Spleen (tissue), 7 donors: ENCODE measurements around the gene DNAJC17.

Source experiments
- CTCF ChIP-seq, 11 experiments: fragments of 200-600 bp in 7 of 11; fragments of 450-650 bp in 4 of 11; sonication (generic) in 4 of 11; IDR thresholded peaks in 8 of 11; conservative IDR thresholded peaks in 3 of 11; 1 replicate in 7 of 11; 2 replicates in 4 of 11; pipeline versions ENCODE4 v1.4.0 to v1.8.0; 2016 to 2021; ENCODE audit warnings: antibody characterized with exemption in 11 of 11, inconsistent platforms in 4 of 11, mild to moderate bottlenecking in 1 of 11
- POLR2A ChIP-seq, 3 donors: fragments of 450-650 bp; IDR thresholded peaks; one replicate each; pipeline ENCODE4 v1.5.1; 2017; ENCODE audit warnings: antibody characterized with exemption in 3 of 3, mild to moderate bottlenecking in 1 of 3
- POLR2AphosphoS5 ChIP-seq, 3 donors: sonication (generic); formaldehyde crosslinking; IDR thresholded peaks; one replicate each; pipeline ENCODE4 v1.5.1; 2017; ENCODE audit warnings: antibody characterized with exemption in 3 of 3
- donor health status: DM: no; HTN: no; CAD: no; lungs with moderate emphysema.
- donor health status: DM: no; HTN: no; CAD: no.
- donor health status: DM: no; HTN: no; CAD: no.

GRCh38 chr15:40766906-40767837 lies 40.1 kb downstream of the DNAJC17 start:
- TF ChIP-seq POLR2AphosphoS5 (IDR thresholded peaks at IDR 0.05), result peak in 1 of 3 donors; percentile 46
- TF ChIP-seq CTCF (IDR thresholded peaks at IDR 0.05 in 8 of 11, conservative IDR thresholded peaks at IDR 0.05 in 3 of 11), result no peak
- no peak for TF ChIP-seq POLR2A (IDR thresholded peaks at IDR 0.05)
